ENCODE results near the gene DNHD1. TPM values are rescaled to one million over a fixed set of nuclear protein-coding genes. Genes with fewer than 3 reads are reported as not detected.

The DNHD1 gene
- total RNA-seq, 1 experiment from 2014 or later, result 13.9 TPM

DNA sequence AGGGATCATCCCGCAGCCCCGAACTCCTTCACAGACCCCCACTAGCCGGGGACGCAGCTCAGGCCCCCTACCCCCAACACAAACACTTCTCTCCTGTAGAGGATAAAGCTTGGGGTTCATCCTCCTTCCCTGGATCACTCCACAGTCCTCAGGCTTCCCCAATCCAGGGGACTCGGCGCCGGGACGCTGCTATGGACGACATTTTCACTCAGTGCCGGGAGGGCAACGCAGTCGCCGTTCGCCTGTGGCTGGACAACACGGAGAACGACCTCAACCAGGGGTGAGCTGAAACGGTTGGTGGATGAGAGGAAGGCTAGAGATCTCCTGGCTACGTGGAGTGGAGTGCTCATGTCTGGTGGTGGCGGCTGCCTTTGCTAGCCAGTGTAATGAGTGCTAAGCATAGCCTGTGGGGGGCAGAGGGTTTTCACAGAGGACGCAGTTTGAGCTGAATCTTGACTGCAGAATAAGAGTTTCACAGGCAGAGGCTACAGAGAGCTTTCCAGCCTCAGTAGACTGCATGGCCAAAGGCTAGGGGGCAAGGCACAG lies 107.1 kb downstream of the DNHD1 start:
- peak overlapping the region; percentile 88 for H2AFZ ChIP-seq
- TF ChIP-seq CTCF (conservative IDR thresholded peaks at IDR 0.05), result no peak
- no peak for TF ChIP-seq EZH2 (IDR thresholded peaks at IDR 0.05; ENCODE audit: low read depth)
- H3K9me2 ChIP-seq (ENCODE audit: insufficient read depth), result no peaks in the 10 kb centered on the region
- H3K79me2 ChIP-seq (ENCODE audit: low read depth), result peaks cover 48% of the 10 kb centered on the region
- intact Hi-C loops (cut with micrococcal nuclease; ENCODE audit: unreplicated experiment), result loop anchor here (2.0 to 10.0 kb wide), 3 partner anchors 79 to 212 kb away; partner anchors contain the start of genes MRPL17, SMPD1 and TRIM3
- peaks cover 16% of the 10 kb centered on the region for H3F3A ChIP-seq (ENCODE audit: insufficient read depth, low read depth)
- peaks cover 28% of the 10 kb centered on the region for H3K4me1 ChIP-seq (replicated peaks; ENCODE audit: insufficient read depth)
- no peaks in the 10 kb centered on the region for H4K20me1 ChIP-seq (ENCODE audit: insufficient read depth)
- ChIA-PET CTCF (interaction anchor here (0.9 kb wide), 1 partner anchor 79 kb away, joined by 4 read pairs; the partner anchor contains the start of gene MRPL17), POLR2A (ENCODE audit: unreplicated experiment) (interaction anchor here (0.6 to 1.0 kb wide), 3 partner anchors 9 to 79 kb away, joined by 3 to 8 read pairs (median 4); partner anchors contain the start of gene MRPL17)
- peak in 1 of 2 experiments; percentile 24 for DNase-seq
- H3K27ac ChIP-seq, result peak overlapping the region; percentile 51
- BruUV-seq (replicated peaks), result TSS peak; percentile 62
- H3K36me3 ChIP-seq (ENCODE audit: low read depth), result peaks cover 10% of the 10 kb centered on the region; the same call in 1 of the 2 replicates
- peak overlapping the region; percentile 98 for H3K4me3 ChIP-seq
- H3K4me2 ChIP-seq, result peak overlapping the region; percentile 89
- no peaks in the 10 kb centered on the region for H3K27me3 ChIP-seq (ENCODE audit: insufficient read depth, low read depth)
- no peaks in the 10 kb centered on the region for H3K9me3 ChIP-seq (ENCODE audit: insufficient read depth, low read depth)

GRCh38 chr11:6604790-6605189 lies 107.7 kb downstream of the DNHD1 start:
- H3K79me2 ChIP-seq (ENCODE audit: low read depth), result peaks cover 48% of the 10 kb centered on the region
- H3K4me3 ChIP-seq, result peak overlapping the region; percentile 98
- H3K36me3 ChIP-seq (ENCODE audit: low read depth), result peaks cover 6% of the 10 kb centered on the region; the same call in 1 of the 2 replicates
- no peak for DNase-seq
- peak overlapping the region; percentile 89 for H3K4me2 ChIP-seq
- intact Hi-C loops (cut with micrococcal nuclease; ENCODE audit: unreplicated experiment), result loop anchor here (2.0 to 10.0 kb wide), 3 partner anchors 78 to 212 kb away; partner anchors contain the start of genes MRPL17, SMPD1 and TRIM3
- H3K9me3 ChIP-seq (ENCODE audit: insufficient read depth, low read depth), result no peaks in the 10 kb centered on the region
- CTCF ChIA-PET, result interaction anchor here (0.9 kb wide), 1 partner anchor 79 kb away, joined by 4 read pairs; the partner anchor contains the start of gene MRPL17
- H3K9me2 ChIP-seq (ENCODE audit: insufficient read depth), result no peaks in the 10 kb centered on the region
- H3K4me1 ChIP-seq (replicated peaks; ENCODE audit: insufficient read depth), result peaks cover 28% of the 10 kb centered on the region
- TF ChIP-seq EZH2 (IDR thresholded peaks at IDR 0.05; ENCODE audit: low read depth), result no peak
- TF ChIP-seq CTCF (conservative IDR thresholded peaks at IDR 0.05), result no peak
- peak overlapping the region; percentile 51; the same call in 1 of the 2 replicates for H3K27ac ChIP-seq
- H4K20me1 ChIP-seq (ENCODE audit: insufficient read depth), result no peaks in the 10 kb centered on the region
- no peak overlapping the region for H2AFZ ChIP-seq
- peaks cover 16% of the 10 kb centered on the region for H3F3A ChIP-seq (ENCODE audit: insufficient read depth, low read depth)
- BruUV-seq (replicated peaks), result no TSS peak
- POLR2A ChIA-PET (ENCODE audit: unreplicated experiment), result interaction anchor here (0.6 to 1.0 kb wide), 3 partner anchors 8 to 78 kb away, joined by 3 to 8 read pairs (median 4); partner anchors contain the start of gene MRPL17
- no peaks in the 10 kb centered on the region for H3K27me3 ChIP-seq (ENCODE audit: insufficient read depth, low read depth)

GRCh38 chr11:6606471-6607189 lies 109.5 kb downstream of the DNHD1 start:
- H3K79me2 ChIP-seq (ENCODE audit: low read depth), result peaks cover 53% of the 10 kb centered on the region
- DNase-seq, result peak; percentile 69 to 78
- peak overlapping the region; percentile 50 for H3K27ac ChIP-seq
- no peaks in the 10 kb centered on the region for H3K27me3 ChIP-seq (ENCODE audit: insufficient read depth, low read depth)
- no peaks in the 10 kb centered on the region for H3K9me3 ChIP-seq (ENCODE audit: insufficient read depth, low read depth)
- intact Hi-C loops (cut with micrococcal nuclease; ENCODE audit: unreplicated experiment), result loop anchor here (10.0 kb wide), 1 partner anchor 132 kb away; the partner anchor contains the start of gene TRIM3
- H4K20me1 ChIP-seq (ENCODE audit: insufficient read depth), result no peaks in the 10 kb centered on the region
- H3K36me3 ChIP-seq (ENCODE audit: low read depth), result peaks cover 4% of the 10 kb centered on the region; the same call in 1 of the 2 replicates
- H3K4me1 ChIP-seq (replicated peaks; ENCODE audit: insufficient read depth), result peaks cover 28% of the 10 kb centered on the region
- CTCF ChIA-PET, result no interaction called here
- H3F3A ChIP-seq (ENCODE audit: insufficient read depth, low read depth), result peaks cover 16% of the 10 kb centered on the region
- BruUV-seq (replicated peaks), result no TSS peak
- no peak for TF ChIP-seq EZH2 (IDR thresholded peaks at IDR 0.05; ENCODE audit: low read depth)
- TF ChIP-seq CTCF (conservative IDR thresholded peaks at IDR 0.05), result no peak
- H3K9me2 ChIP-seq (ENCODE audit: insufficient read depth), result no peaks in the 10 kb centered on the region
- POLR2A ChIA-PET (ENCODE audit: unreplicated experiment), result interaction anchor here (0.7 kb wide), 2 partner anchors 88 to 126 kb away, joined by 3 to 4 read pairs; partner anchors contain the start of gene ARFIP2
- peak overlapping the region; percentile 64 for H3K4me2 ChIP-seq
- H2AFZ ChIP-seq, result no peak overlapping the region
- H3K4me3 ChIP-seq, result no peak overlapping the region

Data from PC-9 (cell line).